Activated CD4-positive, alpha-beta T cell treated with anti-CD3 and anti-CD28 coated beads for 36 hours (primary cell): ENCODE results near the gene FAM219A. TPM values are rescaled to one million over a fixed set of nuclear protein-coding genes. Genes with fewer than 3 reads are reported as not detected.

ENCODE experiments used
- ATAC-seq: fragments of 200-7000 bp; cut with Tn5 transposase; one replicate; pipeline ENCODE4 v1.10.0; 2021; ENCODE audit warnings: mild to moderate bottlenecking, moderate library complexity
- CTCF ChIA-PET: fragments of 350-600 bp; sonication (Branson Sonifier 250); formaldehyde crosslinking; loops from one replicate; lab custom pipeline; 2021; ENCODE audit warnings: antibody characterized with exemption; lab: Charles Lee
- POLR2A ChIA-PET: fragments of 350-600 bp; sonication (Branson Sonifier 250); formaldehyde crosslinking; loops from one replicate; lab custom pipeline; 2021; ENCODE audit warnings: antibody characterized with exemption, inconsistent platforms; lab: Charles Lee
- DNase-seq: peaks from one replicate; pipeline ENCODE4 v3.0.0-alpha.2; 2020
- H3K27ac Mint-ChIP-seq: one replicate; pipeline ENCODE4 v1.8.0; 2021; ENCODE audit warnings: mixed read lengths
- H3K27me3 Mint-ChIP-seq: one replicate; pipeline ENCODE4 v1.8.0; 2021; ENCODE audit warnings: mixed read lengths
- H3K36me3 Mint-ChIP-seq: one replicate; pipeline ENCODE4 v1.8.0; 2021; ENCODE audit warnings: low read depth, mixed read lengths
- H3K4me1 Mint-ChIP-seq: one replicate; pipeline ENCODE4 v1.8.0; 2021; ENCODE audit warnings: mixed read lengths
- H3K4me3 Mint-ChIP-seq: one replicate; pipeline ENCODE4 v1.8.0; 2021; ENCODE audit warnings: mild to moderate bottlenecking, moderate library complexity, mixed read lengths
- H3K9me3 Mint-ChIP-seq: one replicate; pipeline ENCODE4 v1.8.0; 2021; ENCODE audit warnings: low read depth, mixed read lengths
- intact Hi-C, 2 experiments: fragments of 100-400 bp; cut with DNase I in 1 of 2; cut with micrococcal nuclease in 1 of 2; formaldehyde crosslinking; loops; one replicate each; pipeline versions ENCODE4 v1.14.2 to v1.15.1; 2022 to 2024; cut with DNase I, micrococcal nuclease
- total RNA-seq, 2 experiments: library from RNA; stranded (reverse); gene quantifications; one replicate each; pipeline ENCODE4 v1.2.3, GENCODE V29; 2021

FAM219A gene, protein sequence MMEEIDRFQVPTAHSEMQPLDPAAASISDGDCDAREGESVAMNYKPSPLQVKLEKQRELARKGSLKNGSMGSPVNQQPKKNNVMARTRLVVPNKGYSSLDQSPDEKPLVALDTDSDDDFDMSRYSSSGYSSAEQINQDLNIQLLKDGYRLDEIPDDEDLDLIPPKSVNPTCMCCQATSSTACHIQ
- 10 to 100 TPM in 1 of 2 experiments, 1 to 10 TPM in 1; 9.7 to 12.9 TPM for total RNA-seq

DNA sequence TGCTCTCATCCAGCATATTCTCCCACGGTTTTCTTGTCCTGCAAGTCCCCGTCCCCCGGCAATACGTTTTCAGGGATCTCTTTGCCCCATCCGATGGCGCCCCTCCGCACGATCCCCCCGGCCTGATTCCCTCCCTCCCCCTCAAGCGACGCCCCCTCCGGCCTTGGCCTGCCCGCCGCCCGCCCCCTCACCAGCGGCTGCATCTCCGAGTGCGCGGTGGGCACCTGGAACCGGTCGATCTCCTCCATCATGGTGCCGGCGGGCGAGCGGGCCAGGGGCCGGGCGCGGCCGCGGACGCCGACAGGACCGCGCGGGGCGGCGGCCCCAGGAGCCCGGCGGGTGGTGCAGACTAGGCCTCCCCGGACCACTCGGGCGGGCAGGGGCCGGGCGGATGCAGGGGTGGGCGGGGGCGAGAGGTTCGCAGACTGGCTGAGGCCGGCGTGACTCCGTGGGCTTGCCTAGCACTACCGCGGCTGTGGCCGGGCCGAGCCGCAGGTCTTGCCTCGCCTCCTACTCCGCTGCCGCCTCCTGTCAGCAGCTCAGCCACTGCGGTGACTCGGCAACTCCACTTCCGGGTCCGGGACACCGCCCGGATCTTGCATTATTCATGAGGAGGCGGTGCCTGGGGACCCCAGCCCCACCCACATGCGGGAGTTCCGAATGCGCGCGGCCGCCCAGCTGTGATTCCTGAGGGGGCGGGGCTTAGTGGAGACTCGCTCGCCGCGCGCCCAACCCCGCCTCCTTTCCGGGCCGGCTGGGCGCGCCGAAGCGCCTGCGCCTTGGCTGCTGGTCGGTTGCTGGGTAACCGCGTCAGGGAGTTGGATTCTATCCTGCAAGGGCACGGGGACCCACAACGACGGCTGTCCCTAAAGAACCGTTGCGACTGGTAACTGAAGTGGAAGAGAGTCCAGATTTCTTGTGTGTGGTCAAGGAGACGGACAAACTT, at the start of gene FAM219A, which contains the start of gene DNAI1:
Gene FAM219A, minus strand, starts transcription at position 558 of the 946 bp plus-strand sequence. Its CDS starts 307 bp downstream, at position 251.
Gene DNAI1, plus strand, starts transcription at position 793 of the 946 bp plus-strand sequence. CDS start 201 bp downstream, outside the sequence.
- H3K9me3 Mint-ChIP-seq = no peaks in the 10 kb centered on the region
- CTCF ChIA-PET = interaction anchor here (0.7 kb wide), 2 partner anchors 13 to 14 kb away, joined by 3 read pairs; no protein-coding TSS in a partner anchor
- H3K27ac Mint-ChIP-seq = peak within 1 kb of the TSS; percentile 75

DNA sequence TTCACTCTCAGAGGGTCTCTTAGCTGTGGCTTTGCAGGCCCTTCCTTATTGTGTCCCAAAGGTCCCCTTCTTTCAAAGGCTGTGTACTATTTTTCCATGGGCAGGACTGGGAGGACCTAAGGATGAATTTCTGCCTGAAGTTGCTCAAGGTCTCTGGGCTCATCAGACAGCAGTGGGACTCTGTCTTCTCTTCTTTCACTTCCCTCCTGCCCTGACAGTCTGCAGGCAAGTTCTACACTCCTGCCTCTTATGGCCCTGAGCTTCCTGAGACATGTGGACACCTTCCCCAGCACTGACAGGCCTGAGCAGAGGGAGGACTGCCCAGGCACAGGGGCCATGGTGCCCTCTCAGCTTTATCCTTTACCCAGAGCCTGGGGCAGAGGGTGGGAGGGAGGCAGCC, 49.6 kb upstream of the FAM219A start:
- ChIA-PET POLR2A (no interaction called here), CTCF (no interaction called here)
- Mint-ChIP-seq H3K4me1 (no peaks in the 10 kb centered on the region), H3K4me3 (no peak overlapping the region), H3K27me3 (no peaks in the 10 kb centered on the region), H3K27ac (no peak overlapping the region), H3K9me3 (no peaks in the 10 kb centered on the region), H3K36me3 (no peaks in the 10 kb centered on the region)
- intact Hi-C loops = loop anchor here in 1 of 2 experiments (5.0 kb wide), 1 partner anchor 84 kb away; no protein-coding TSS in a partner anchor
- no peak for DNase-seq
- no peak for ATAC-seq

More for the DNA sequence above, at the start of gene FAM219A, which contains the start of gene DNAI1:
- peak; percentile 92 for ATAC-seq
- POLR2A ChIA-PET = interaction anchor here (0.6 to 1.0 kb wide), 2 partner anchors 9 to 180 kb away, joined by 3 to 4 read pairs; partner anchors contain the start of gene SIGMAR1
- H3K27me3 Mint-ChIP-seq = peaks cover 9% of the 10 kb centered on the region
- peak; percentile 99 for DNase-seq
- H3K4me1 Mint-ChIP-seq = peaks cover 45% of the 10 kb centered on the region
- intact Hi-C loops = loop anchor here (1.0 to 10.0 kb wide), 23 partner anchors 42 to 1354 kb away; partner anchors contain the start of genes RPP25L (in 2 of the 2), SIGMAR1 (in 2 of the 2), B4GALT1 (in 1 of the 2) and CREB3 (in 1 of the 2)
- H3K36me3 Mint-ChIP-seq = no peaks in the 10 kb centered on the region
- peak within 1 kb of the TSS; percentile 84 for H3K4me3 Mint-ChIP-seq

DNA sequence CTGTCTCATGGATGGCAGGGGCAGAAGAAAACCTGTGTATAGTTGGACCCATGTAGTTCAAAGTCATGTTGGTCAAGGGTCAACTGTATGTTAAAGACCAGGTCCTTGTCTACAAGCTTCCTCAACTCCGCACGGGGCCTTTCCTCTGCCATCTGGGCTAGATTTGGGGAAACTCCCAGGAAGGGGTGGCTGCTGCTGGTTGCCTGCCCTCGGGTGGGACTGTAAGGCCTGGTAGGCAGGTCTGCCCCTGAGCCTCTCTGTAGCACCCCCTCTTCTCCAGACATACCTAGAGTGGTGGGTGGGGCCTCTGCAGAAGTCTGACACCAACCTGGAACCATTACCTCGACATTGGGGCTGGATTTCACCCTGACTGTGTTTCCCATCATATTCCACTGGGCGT, 49.2 kb upstream of the FAM219A start:
- no peak overlapping the region for H3K27ac Mint-ChIP-seq
- H3K27me3 Mint-ChIP-seq = no peaks in the 10 kb centered on the region
- no peaks in the 10 kb centered on the region for H3K9me3 Mint-ChIP-seq
- ATAC-seq = no peak
- H3K4me1 Mint-ChIP-seq = no peaks in the 10 kb centered on the region
- ChIA-PET CTCF (interaction anchor here (0.7 kb wide), 1 partner anchor 18 kb away, joined by 4 read pairs; no protein-coding TSS in a partner anchor), POLR2A (no interaction called here)
- H3K36me3 Mint-ChIP-seq = no peaks in the 10 kb centered on the region
- H3K4me3 Mint-ChIP-seq = no peak overlapping the region
- no peak for DNase-seq
- intact Hi-C loops = loop anchor here in 1 of 2 experiments (5.0 kb wide), 1 partner anchor 85 kb away; no protein-coding TSS in a partner anchor

DNA sequence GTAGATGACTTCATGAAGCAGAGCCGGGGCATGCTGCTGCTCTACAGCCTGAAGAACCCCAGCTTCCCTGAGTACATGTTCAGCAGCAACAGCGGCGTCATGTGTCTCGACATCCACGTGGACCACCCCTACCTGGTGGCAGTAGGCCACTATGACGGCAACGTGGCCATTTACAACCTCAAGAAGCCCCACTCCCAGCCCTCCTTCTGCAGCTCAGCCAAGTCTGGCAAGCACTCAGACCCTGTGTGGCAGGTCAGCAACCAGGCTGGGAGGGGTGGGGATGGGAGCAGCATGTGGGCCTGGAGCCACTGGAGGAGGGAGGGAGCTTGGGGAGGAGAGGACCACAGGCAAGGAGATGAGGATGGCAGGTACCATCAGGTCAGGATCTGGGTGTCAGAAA, 48.3 kb upstream of the FAM219A start:
- Mint-ChIP-seq H3K27me3 (no peaks in the 10 kb centered on the region), H3K4me3 (no peak overlapping the region), H3K27ac (no peak overlapping the region), H3K4me1 (no peaks in the 10 kb centered on the region), H3K36me3 (no peaks in the 10 kb centered on the region), H3K9me3 (no peaks in the 10 kb centered on the region)
- intact Hi-C loops = loop anchor here in 1 of 2 experiments (5.0 kb wide), 1 partner anchor 86 kb away; no protein-coding TSS in a partner anchor
- ATAC-seq (no peak), DNase-seq (no peak)
- ChIA-PET CTCF (interaction anchor here (1.3 kb wide), 1 partner anchor 101 kb away, joined by 3 read pairs; no protein-coding TSS in a partner anchor), POLR2A (no interaction called here)

DNA sequence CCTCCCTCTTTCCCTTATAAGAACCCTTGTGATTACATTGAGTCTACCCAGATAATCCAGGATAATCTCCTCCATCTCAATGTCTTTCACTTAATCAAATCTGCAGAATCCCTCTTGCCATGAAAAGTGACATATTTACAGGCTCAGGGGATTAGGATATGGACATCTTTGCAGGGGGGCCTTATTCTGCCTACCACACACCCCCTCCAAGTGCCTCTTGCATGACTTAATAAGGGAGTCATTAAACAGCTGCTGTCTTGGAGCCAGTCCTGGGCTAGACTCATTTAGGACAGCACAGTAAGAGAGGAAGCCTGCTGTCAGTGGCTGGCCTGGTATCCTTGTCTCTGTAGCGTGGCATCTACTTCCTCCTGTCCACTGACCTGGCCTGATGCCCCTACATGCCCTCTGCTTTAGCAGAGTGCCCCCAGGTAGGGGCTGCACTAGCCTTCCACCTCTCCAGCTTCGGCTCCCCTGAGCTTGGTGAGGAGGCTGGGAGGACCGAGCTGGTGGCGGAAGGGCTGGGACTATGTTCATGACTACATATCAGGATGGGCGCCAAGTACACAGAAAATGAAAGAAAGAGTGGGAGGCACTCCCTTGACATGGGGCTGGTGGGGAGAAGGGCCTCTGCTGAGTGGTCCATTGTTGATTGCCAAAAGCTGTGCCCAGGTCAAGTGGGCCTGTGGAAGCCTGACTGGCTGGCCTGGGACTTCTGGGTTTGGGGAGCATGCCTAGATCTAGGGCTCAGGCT, 47.2 kb upstream of the FAM219A start:
- Mint-ChIP-seq H3K27me3 (no peaks in the 10 kb centered on the region), H3K9me3 (no peaks in the 10 kb centered on the region), H3K4me3 (no peak overlapping the region), H3K36me3 (no peaks in the 10 kb centered on the region), H3K27ac (no peak overlapping the region), H3K4me1 (peaks cover under 1% of the 10 kb centered on the region)
- CTCF ChIA-PET = interaction anchor here (0.6 to 1.3 kb wide), 5 partner anchors 69 to 702 kb away, joined by 3 to 4 read pairs (median 3); no protein-coding TSS in a partner anchor
- DNase-seq = no peak
- POLR2A ChIA-PET = no interaction called here
- intact Hi-C loops = loop anchor here in 1 of 2 experiments (5.0 kb wide), 1 partner anchor 87 kb away; no protein-coding TSS in a partner anchor
- ATAC-seq = no peak

DNA sequence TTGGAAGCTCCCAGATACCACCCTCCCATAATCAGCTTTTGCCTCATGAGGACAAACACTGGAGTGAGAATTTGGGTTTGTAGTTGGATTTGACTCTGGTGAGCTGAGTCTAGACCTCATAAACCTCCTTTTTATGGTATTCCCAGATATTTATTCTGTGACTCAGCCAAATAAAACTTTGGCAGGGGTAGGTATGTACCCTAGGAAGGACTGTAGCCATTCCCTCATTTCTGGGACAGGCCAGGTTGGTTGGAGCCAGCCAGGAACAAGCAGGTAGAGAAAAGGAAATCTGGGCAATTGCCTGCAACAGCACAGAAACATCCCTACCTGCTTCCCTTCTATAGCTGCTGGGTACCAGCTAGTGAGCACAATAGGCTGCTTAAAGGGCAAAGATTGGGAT, 45.0 kb upstream of the FAM219A start:
- CTCF ChIA-PET = interaction anchor here (0.7 to 1.5 kb wide), 7 partner anchors 40 to 101 kb away, joined by 3 to 5 read pairs (median 3); no protein-coding TSS in a partner anchor
- intact Hi-C loops = loop anchor here (5.0 kb wide), 2 partner anchors 46 to 99 kb away; partner anchors contain the start of genes DNAI1 (in 1 of the 2) and FAM219A (in 1 of the 2)
- no peak for ATAC-seq

DNA sequence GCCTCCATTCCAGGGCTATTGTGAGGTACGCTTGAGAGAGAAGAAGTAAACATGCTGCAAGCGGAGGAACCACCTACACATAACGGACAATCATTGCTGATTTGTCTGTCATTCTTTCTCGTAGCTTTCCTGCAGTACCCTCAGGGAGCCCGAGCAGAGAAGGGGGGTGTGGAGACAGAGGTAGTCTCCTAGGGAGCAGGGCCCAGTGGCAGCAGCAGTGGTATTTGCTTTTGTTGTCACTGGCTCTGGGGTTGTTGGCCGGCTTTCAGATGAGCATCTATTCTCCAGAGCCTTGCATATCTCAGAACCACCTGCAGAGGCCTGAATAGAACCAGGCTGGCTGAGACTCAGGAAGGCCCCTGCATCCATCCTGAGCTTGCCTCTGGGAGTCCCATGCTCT, 44.5 kb upstream of the FAM219A start:
- Mint-ChIP-seq H3K4me3 (no peak overlapping the region), H3K9me3 (no peaks in the 10 kb centered on the region), H3K4me1 (peaks cover 14% of the 10 kb centered on the region), H3K27me3 (peaks cover 4% of the 10 kb centered on the region), H3K36me3 (no peaks in the 10 kb centered on the region), H3K27ac (no peak overlapping the region)
- POLR2A ChIA-PET = interaction anchor here (0.5 kb wide), 1 partner anchor 451 kb away, joined by 4 read pairs; no protein-coding TSS in a partner anchor
- ATAC-seq (no peak), DNase-seq (no peak)
- intact Hi-C loops = loop anchor here (5.0 kb wide), 2 partner anchors 46 to 99 kb away; partner anchors contain the start of genes DNAI1 (in 1 of the 2) and FAM219A (in 1 of the 2)
- CTCF ChIA-PET = interaction anchor here (0.5 to 1.5 kb wide), 6 partner anchors 64 to 523 kb away, joined by 3 read pairs; no protein-coding TSS in a partner anchor

More for the DNA sequence above, 45.0 kb upstream of the FAM219A start:
- Mint-ChIP-seq H3K9me3 (no peaks in the 10 kb centered on the region), H3K4me3 (no peak overlapping the region), H3K27ac (no peak overlapping the region), H3K4me1 (peaks cover 14% of the 10 kb centered on the region), H3K36me3 (no peaks in the 10 kb centered on the region), H3K27me3 (peaks cover 4% of the 10 kb centered on the region)
- POLR2A ChIA-PET = no interaction called here
- no peak for DNase-seq

DNA sequence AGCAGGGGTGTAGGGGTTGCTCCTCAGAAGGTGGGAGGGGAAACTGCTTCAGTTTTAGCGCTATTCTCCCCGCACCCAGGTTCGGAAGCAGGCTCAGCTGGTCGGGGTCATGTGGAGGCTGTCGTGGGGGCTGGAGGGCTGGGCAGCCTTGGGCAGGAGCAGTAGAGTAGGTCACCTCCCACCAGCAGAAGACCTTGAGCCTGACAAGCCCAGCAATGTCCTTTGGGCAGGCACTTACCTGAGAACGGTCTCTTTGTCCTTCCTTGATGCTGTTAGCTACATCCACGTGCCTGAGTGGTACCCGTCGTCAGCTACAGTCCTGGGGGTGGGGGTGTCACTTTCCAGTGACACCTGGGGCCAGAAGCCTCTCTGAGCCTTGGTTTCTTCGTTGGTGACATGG, 44.1 kb upstream of the FAM219A start:
- Mint-ChIP-seq H3K9me3 (no peaks in the 10 kb centered on the region), H3K27ac (no peak overlapping the region)
- no peak for ATAC-seq

DNA sequence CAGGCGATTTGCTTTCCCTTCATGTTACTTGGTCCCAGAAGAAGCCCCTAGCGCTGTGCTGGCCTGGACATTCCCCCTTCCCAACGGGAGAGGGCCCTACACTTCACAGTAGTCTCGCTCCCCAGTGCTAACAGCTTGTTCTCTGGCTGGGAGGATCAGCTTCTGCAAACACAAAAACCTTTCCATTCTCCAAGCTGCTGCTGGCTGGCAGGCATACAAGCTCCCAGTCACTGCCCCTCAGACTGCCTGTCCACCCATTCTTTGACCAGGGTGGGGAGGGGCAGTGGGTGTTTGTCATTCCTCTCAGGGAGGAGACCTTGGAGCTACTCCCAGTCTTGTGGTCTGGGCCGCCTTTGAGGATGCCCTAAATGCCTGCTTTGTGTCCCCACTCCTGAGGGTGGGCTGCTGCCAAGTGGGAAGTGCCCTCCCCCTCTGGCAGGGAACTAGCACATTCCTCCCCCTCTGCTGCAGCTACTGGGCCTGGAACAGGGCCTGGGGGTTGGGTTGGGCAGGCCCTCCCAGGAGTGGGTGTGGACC, 43.6 kb upstream of the FAM219A start:
- intact Hi-C loops = loop anchor here (2.0 to 5.0 kb wide), 4 partner anchors 45 to 173 kb away; partner anchors contain the start of genes DNAI1 (in 1 of the 2), FAM219A (in 1 of the 2), KIF24 (in 1 of the 2) and NUDT2 (in 1 of the 2)

More for the DNA sequence above, 44.1 kb upstream of the FAM219A start:
- H3K4me1 Mint-ChIP-seq = peaks cover 14% of the 10 kb centered on the region
- CTCF ChIA-PET = interaction anchor here (0.5 to 2.9 kb wide), 11 partner anchors 8 to 523 kb away, joined by 3 to 36 read pairs (median 3); no protein-coding TSS in a partner anchor
- DNase-seq = no peak
- no peak overlapping the region for H3K4me3 Mint-ChIP-seq
- H3K36me3 Mint-ChIP-seq = no peaks in the 10 kb centered on the region
- peaks cover 8% of the 10 kb centered on the region for H3K27me3 Mint-ChIP-seq
- intact Hi-C loops = loop anchor here (5.0 kb wide), 2 partner anchors 45 to 100 kb away; partner anchors contain the start of genes DNAI1 (in 1 of the 2) and FAM219A (in 1 of the 2)
- POLR2A ChIA-PET = interaction anchor here (0.5 kb wide), 1 partner anchor 451 kb away, joined by 4 read pairs; no protein-coding TSS in a partner anchor

More for the DNA sequence above, 43.6 kb upstream of the FAM219A start:
- Mint-ChIP-seq H3K36me3 (no peaks in the 10 kb centered on the region), H3K9me3 (no peaks in the 10 kb centered on the region), H3K4me3 (no peak overlapping the region), H3K4me1 (peaks cover 14% of the 10 kb centered on the region), H3K27ac (no peak overlapping the region), H3K27me3 (peaks cover 9% of the 10 kb centered on the region)
- DNase-seq (no peak), ATAC-seq (no peak)
- CTCF ChIA-PET = interaction anchor here (0.8 to 2.9 kb wide), 8 partner anchors 9 to 123 kb away, joined by 3 to 36 read pairs (median 4); no protein-coding TSS in a partner anchor
- POLR2A ChIA-PET = no interaction called here
